Hematopoietic multipotent progenitor cell (in vitro differentiated cells): Measurements from ENCODE around the gene ITGAE. TPM values are rescaled to one million over a fixed set of nuclear protein-coding genes. Genes with fewer than 3 reads are reported as not detected.

Experiments used
- DNase-seq, 3 donors: peaks; one replicate each; pipeline ENCODE4 v3.0.0-alpha.2; 2011 to 2015; ENCODE audit warnings: low read depth in 2 of 3, low spot score in 2 of 3
- total RNA-seq: library from RNA; depleted of rRNA; stranded (reverse); fragments of >200 nt; gene quantifications from one replicate; pipeline ENCODE4 v1.2.3, GENCODE V29; 2012

Gene ITGAE
- total RNA-seq, 1 donor: 10.5 TPM

DNA sequence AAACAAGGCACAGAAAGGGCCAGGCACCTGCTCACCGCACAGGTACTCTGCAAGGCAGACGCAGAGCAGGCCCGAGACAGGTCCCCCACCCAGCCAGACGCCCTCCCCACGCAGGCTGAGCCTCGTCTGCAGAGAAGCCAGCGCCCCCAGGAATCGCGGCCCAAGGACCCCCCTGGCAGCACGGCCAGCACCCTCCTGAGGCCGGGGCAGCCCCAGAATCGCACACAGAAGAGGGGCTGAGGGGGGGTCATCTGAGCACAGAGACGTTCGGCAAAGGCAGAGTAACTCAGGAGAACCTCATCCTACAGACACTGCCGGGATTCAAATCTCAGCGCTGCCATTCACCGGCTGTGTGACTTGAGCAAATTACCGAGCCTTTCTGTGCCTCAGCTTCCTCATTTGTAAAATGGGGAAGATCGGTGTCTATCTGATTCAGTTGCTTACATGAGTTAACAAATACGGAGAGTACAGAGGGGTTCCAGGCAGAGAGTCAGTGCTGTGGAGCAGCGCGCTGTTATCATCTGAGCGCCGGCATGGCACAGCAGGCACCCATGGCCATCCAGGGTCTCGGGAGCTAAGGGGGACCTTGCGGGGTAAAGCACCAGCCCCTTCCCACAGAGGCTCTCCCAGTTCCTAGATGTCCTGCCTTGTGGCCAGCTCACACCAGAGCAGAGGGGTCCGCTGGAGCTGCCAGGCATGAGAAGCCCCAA lies 122.0 kb downstream of the ITGAE start:
- DNase-seq: no peak

DNA sequence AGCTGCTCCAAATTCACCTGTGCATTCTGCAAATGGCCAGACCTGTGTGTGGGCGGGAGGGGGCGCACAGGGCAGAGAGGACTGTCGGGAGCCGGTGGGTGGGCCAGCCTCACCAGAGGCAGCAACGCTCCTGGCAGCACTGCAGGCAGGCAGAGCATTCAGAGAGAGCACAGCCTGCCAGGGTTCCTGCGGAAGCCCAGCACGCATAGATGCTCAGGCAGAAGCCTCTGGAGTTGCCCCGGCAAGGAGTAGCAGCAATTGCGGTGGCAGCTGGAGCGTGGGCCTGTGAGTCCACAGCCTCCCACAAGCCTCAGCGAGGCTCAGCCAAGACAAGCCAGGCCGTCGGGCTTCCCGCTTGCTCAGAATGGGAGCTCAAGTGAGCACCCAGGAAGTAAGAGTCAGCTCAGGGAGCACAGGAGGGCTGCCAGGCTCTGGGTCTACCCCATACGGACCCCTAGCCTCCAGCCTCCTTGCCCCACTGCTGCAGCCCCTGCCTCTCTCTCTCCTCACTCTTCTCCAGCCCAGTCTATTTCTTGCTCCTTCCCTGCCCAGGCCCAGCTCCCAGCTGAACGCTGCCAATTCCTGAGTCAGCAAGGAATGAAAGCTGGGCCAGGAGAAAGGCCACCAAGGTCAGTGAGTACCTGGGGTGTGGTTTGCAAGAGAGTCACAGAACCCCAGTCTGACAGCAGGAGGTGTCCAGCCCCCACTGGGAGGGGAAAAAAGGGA lies 122.7 kb downstream of the ITGAE start:
- DNase-seq: no peak

DNA sequence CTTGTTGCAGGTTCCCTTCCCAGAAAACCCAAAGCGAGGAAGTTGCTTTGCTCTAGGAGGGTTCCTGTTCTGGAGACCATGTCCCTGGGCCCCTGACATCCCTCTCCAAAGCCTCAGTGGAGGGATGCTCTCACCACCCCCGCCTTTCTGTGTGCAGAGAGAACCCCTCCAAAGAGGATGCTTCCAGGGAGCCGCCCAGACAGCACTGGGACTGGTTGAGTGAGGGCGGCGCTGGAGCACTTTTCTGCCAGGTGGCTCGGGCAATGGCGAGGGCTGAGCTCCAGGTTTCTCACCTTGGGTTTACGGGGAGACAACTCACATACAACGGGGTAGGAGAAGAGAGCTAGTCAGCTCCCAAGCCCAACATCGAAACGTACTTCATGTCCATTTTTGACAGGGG lies 125.1 kb downstream of the ITGAE start:
- no peak for DNase-seq

- no peak for DNase-seq
Observed at GRCh38 chr17:3672571-3672970, 128.4 kb downstream of the ITGAE start.

GRCh38 chr17:3669548-3669947 lies 131.4 kb downstream of the ITGAE start:
- DNase-seq: no peak

- DNase-seq: no peak
Observed at GRCh38 chr17:3669085-3669347, 132.0 kb downstream of the ITGAE start.

GRCh38 chr17:3668279-3669084 lies 132.5 kb downstream of the ITGAE start, which contains the start of the genes EMC6 and TAX1BP3:
TSS of gene EMC6 (plus strand) at chr17:3668812. CDS start at chr17:3669147, 335 bp downstream.
TSS of gene TAX1BP3 (minus strand) at chr17:3668578. CDS start at chr17:3668526, 52 bp downstream.
- peak; percentile 97 to 100 (median 98) for DNase-seq

DNA sequence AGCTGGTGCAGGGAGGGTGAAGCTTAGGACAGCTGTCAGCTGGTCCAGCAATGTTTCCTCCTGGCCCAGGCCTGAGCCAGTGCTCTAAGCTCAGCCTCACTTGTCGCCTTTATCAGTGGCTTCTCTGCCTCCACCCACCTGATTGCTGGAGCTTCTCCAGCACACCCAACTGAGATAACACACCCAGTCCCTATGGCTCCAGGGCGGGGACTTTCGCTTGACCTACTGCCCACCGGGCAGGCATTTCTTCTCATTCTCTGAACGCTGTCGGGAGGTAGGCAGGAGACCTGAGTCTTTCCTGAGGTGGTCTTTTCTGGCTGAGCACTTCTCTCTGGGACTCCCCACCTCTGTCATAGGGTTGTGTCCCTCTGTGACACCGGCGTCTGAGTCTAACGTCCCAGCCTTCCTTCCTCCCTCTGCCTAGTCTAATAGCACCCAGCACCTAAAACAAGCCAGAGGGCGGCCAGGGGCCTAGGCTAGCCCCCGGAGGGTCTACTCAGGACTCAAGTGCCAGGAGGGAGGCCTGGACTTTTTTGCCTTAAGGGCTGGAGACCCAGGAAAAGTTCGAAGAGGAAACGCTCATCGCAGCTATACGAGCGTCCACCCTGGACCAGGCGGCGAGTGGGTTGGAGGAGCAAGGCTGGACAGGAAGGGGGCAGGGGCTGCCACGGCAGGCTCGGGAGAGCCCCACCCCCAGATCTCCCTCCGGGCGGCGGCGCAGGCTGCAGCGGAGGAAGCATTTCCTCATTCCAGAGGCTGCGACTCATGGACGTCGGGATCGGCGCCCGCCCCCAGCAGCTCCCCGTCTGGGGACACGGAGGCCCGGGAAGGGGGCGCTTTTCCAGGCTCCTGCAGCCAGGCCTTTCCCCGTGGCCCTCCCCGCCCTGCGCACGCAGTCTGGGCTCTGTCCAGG lies 133.4 kb downstream of the ITGAE start:
- no peak for DNase-seq

- no peak for DNase-seq
Observed at GRCh38 chr17:3666516-3666915, 134.5 kb downstream of the ITGAE start.

GRCh38 chr17:3665834-3666233 lies 135.2 kb downstream of the ITGAE start:
- DNase-seq: no peak

Other genes with a start within 250 kb of the ITGAE start
- gene TRPV3, start 243.4 kb downstream of the ITGAE start, total RNA-seq: under 0.01 TPM
- 3.8 TPM for gene TRPV1, start 191.8 kb downstream of the ITGAE start, total RNA-seq
- gene SHPK, start 164.9 kb downstream of the ITGAE start, total RNA-seq: 16.4 TPM
- 19.1 TPM for gene CTNS, start 164.4 kb downstream of the ITGAE start, total RNA-seq
- gene TAX1BP3, start 132.6 kb downstream of the ITGAE start, total RNA-seq: 26.4 TPM
- 27.5 TPM for gene EMC6, start 132.4 kb downstream of the ITGAE start, total RNA-seq
- 31.5 TPM for gene P2RX5, start 105.0 kb downstream of the ITGAE start, total RNA-seq
- gene HASPIN, start 77.3 kb downstream of the ITGAE start, total RNA-seq: 1.9 TPM
- gene NCBP3, start 45.1 kb upstream of the ITGAE start, total RNA-seq: 10.8 TPM
- gene CAMKK1, start 91.9 kb upstream of the ITGAE start, total RNA-seq: 3.5 TPM
- 160 TPM for gene P2RX1, start 115.3 kb upstream of the ITGAE start, total RNA-seq
- 377 TPM for gene ATP2A3, start 163.2 kb upstream of the ITGAE start, total RNA-seq